PC-9 (cell line): Measurements from ENCODE around the gene MTUS2.

Experiments used
- CTCF ChIP-seq: fragments of 200-600 bp; sonication (generic); conservative IDR thresholded peaks from 2 replicates; pipeline ENCODE4 v1.6.1; 2017; ENCODE audit warnings: mixed run types, antibody characterized with exemption, mild to moderate bottlenecking, moderate library complexity
- EZH2 ChIP-seq: fragments of 200-600 bp; sonication (generic); IDR thresholded peaks from 2 replicates; pipeline ENCODE4 v1.8.0; 2017; ENCODE audit warnings: antibody characterized with exemption, low read depth

GRCh38 chr13:29507356-29507755 lies 687.2 kb downstream of the MTUS2 start:
- TF ChIP-seq CTCF = no peak
- TF ChIP-seq EZH2 = no peak
